Neural cell (in vitro differentiated cells): Measurements from ENCODE around the gene USP7. TPM values are rescaled to one million over a fixed set of nuclear protein-coding genes. Genes with fewer than 3 reads are reported as not detected.

Experiments used
- H2AFZ ChIP-seq: fragments of 200-600, 300-800 bp; sonication (generic), shearing (Covaris generic); 2 replicates; pipeline ENCODE4 v1.6.0; 2014; ENCODE audit warnings: low read depth, mild to moderate bottlenecking, antibody characterized with exemption, low read length, moderate library complexity
- H3F3A ChIP-seq: fragments of 200-600 bp; shearing (Covaris generic); 2 replicates; pipeline ENCODE4 v1.6.1; 2016; ENCODE audit warnings: mild to moderate bottlenecking, moderate library complexity, mixed read lengths, antibody characterized with exemption, low read length; ENCODE audit not compliant: insufficient read depth, poor library complexity, severe bottlenecking
- H3K27ac ChIP-seq: fragments of 200-600, 300-800 bp; sonication (generic), shearing (Covaris generic); 2 replicates; pipeline ENCODE4 v1.5.1; 2014; ENCODE audit warnings: mild to moderate bottlenecking, low read length, moderate library complexity
- H3K27me3 ChIP-seq: fragments of 300-800, 200-600 bp; sonication (generic), shearing (Covaris generic); 2 replicates; pipeline ENCODE4 v1.6.0; 2014; ENCODE audit warnings: mild to moderate bottlenecking, low read depth, low read length, moderate library complexity; ENCODE audit not compliant: insufficient read depth
- H3K36me3 ChIP-seq: fragments of 300-800, 200-600 bp; sonication (generic), shearing (Covaris generic); 2 replicates; pipeline ENCODE4 v1.5.1; 2014; ENCODE audit warnings: mild to moderate bottlenecking, antibody characterized with exemption, low read length, moderate library complexity; ENCODE audit not compliant: insufficient read depth
- H3K4me2 ChIP-seq: fragments of 300-800, 200-600 bp; sonication (generic), shearing (Covaris generic); 2 replicates; pipeline ENCODE4 v1.6.0; 2014; ENCODE audit warnings: mild to moderate bottlenecking, low read length
- H3K4me3 ChIP-seq: fragments of 300-800, 200-600 bp; sonication (generic), shearing (Covaris generic); 2 replicates; pipeline ENCODE4 v1.5.1; 2014; ENCODE audit warnings: mild to moderate bottlenecking, low read length, moderate library complexity
- H3K79me2 ChIP-seq: fragments of 200-600 bp; shearing (Covaris generic); replicated peaks from 2 replicates; pipeline ENCODE4 v1.6.0; 2014; ENCODE audit warnings: mild to moderate bottlenecking, low read length, moderate library complexity; ENCODE audit not compliant: insufficient read depth
- H3K9ac ChIP-seq: fragments of 300-800, 200-600 bp; sonication (generic), shearing (Covaris generic); 2 replicates; pipeline ENCODE4 v1.6.1; 2016; ENCODE audit warnings: mild to moderate bottlenecking, low read length, mixed read lengths
- H3K9me2 ChIP-seq: fragments of 200-600 bp; shearing (Covaris generic); 2 replicates; pipeline ENCODE4 v1.6.1; 2016; ENCODE audit warnings: mild to moderate bottlenecking, low read length, mixed read lengths; ENCODE audit not compliant: insufficient read depth
- H3K9me3 ChIP-seq: fragments of 200-600, 300-800 bp; sonication (generic), shearing (Covaris generic); 2 replicates; pipeline ENCODE4 v1.6.1; 2016; ENCODE audit warnings: mild to moderate bottlenecking, mixed run types, low read length, moderate library complexity, mixed read lengths
- H4K20me1 ChIP-seq: fragments of 200-600 bp; shearing (Covaris generic); 2 replicates; pipeline ENCODE4 v1.6.1; 2016; ENCODE audit warnings: mild to moderate bottlenecking, mixed run types; ENCODE audit not compliant: insufficient read depth
- CTCF ChIP-seq: fragments of 450-650 bp; IDR thresholded peaks from 2 replicates; pipeline ENCODE4 v1.5.1; 2014; ENCODE audit warnings: antibody characterized with exemption, mild to moderate bottlenecking, moderate library complexity; ENCODE audit not compliant: poor library complexity, severe bottlenecking
- EP300 ChIP-seq: fragments of 450-650 bp; conservative IDR thresholded peaks from 2 replicates; pipeline ENCODE4 v1.6.1; 2014; ENCODE audit warnings: antibody characterized with exemption, mild to moderate bottlenecking, moderate library complexity; ENCODE audit not compliant: poor library complexity, severe bottlenecking
- EZH2 ChIP-seq: fragments of 200-600, 300-800 bp; shearing (Covaris generic), sonication (generic); IDR thresholded peaks from 2 replicates; pipeline ENCODE4 v1.6.1; 2014; ENCODE audit warnings: antibody characterized with exemption, low read length, borderline replicate concordance, mild to moderate bottlenecking; ENCODE audit not compliant: insufficient read depth, poor library complexity, severe bottlenecking
- MXI1 ChIP-seq: fragments of 450-650 bp; conservative IDR thresholded peaks from 2 replicates; pipeline ENCODE4 v1.6.1; 2014; ENCODE audit warnings: antibody characterized with exemption, mild to moderate bottlenecking; ENCODE audit not compliant: poor library complexity, severe bottlenecking
- POLR2AphosphoS5 ChIP-seq: IDR thresholded peaks from 2 replicates; pipeline ENCODE4 v1.6.1; 2012
- RAD21 ChIP-seq: fragments of 450-650 bp; conservative IDR thresholded peaks from 2 replicates; pipeline ENCODE4 v1.6.1; 2014; ENCODE audit warnings: antibody characterized with exemption, mild to moderate bottlenecking, moderate library complexity
- SMC3 ChIP-seq: fragments of 450-650 bp; conservative IDR thresholded peaks from 2 replicates; pipeline ENCODE4 v1.6.1; 2014; ENCODE audit warnings: antibody characterized with exemption, mild to moderate bottlenecking, moderate library complexity; ENCODE audit not compliant: poor library complexity
- TAF1 ChIP-seq: IDR thresholded peaks from 2 replicates; pipeline ENCODE4 v1.6.1; 2012; ENCODE audit warnings: low read depth
- polyA plus RNA-seq: library from polyadenylated mRNA; depleted of rRNA; stranded (reverse); fragments of >200 nt; gene quantifications from 2 replicates; pipeline ENCODE4 v1.2.3, GENCODE V29; 2014
- TF ChIP-seq, protein P1 (sequence below): IDR thresholded peaks from 2 replicates; pipeline ENCODE4 v1.6.1; 2012; ENCODE audit warnings: borderline replicate concordance

USP7 gene
- polyA plus RNA-seq, 1 donor from 2014 or later: 52.5 TPM

DNA sequence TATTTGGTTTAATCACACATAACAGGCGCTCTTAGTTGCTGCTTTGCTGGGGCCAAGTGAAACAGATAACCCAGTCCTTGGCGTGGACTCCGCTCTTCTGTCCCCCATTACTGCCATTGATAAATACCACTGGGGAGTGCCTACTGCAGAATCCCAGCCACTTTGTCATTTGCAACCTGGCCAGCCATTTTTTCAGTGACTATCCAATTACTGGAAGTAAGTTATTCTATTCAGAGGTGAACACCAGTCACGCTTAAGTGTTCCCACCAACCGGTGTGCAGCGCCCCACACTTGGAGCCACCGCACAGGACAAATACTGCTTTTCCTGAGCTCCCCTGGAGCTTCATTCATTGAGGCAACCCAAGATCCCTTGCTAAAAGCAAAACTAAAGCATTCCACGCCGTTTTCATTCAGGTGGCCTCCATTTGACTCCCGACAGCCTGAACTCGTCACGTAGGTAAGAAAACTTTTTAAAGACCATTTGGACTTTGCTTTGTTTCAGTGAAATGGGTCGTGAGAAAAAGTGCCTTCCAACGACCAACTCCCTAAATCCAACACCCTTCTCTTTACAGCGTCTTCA, 1.8 kb downstream of the USP7 start:
- Histone ChIP-seq H3K36me3 (no peaks in the 10 kb centered on the region), H3K27ac (peak overlapping the region; percentile 52), H2AFZ (no peak overlapping the region), H3K9me3 (no peaks in the 10 kb centered on the region), H3K9me2 (no peaks in the 10 kb centered on the region), H3K27me3 (no peaks in the 10 kb centered on the region), H3K9ac (peak overlapping the region; percentile 82), H4K20me1 (peaks cover 54% of the 10 kb centered on the region), H3F3A (no peaks in the 10 kb centered on the region), H3K4me2 (peak overlapping the region; percentile 92), H3K4me3 (peak overlapping the region; percentile 80), H3K79me2 (peaks cover 58% of the 10 kb centered on the region)
- TF ChIP-seq POLR2AphosphoS5 (no peak), CTCF (no peak), EP300 (no peak), SMC3 (no peak), EZH2 (no peak), RAD21 (no peak), TAF1 (no peak), MXI1 (no peak)
- TF ChIP-seq, protein P1, sequence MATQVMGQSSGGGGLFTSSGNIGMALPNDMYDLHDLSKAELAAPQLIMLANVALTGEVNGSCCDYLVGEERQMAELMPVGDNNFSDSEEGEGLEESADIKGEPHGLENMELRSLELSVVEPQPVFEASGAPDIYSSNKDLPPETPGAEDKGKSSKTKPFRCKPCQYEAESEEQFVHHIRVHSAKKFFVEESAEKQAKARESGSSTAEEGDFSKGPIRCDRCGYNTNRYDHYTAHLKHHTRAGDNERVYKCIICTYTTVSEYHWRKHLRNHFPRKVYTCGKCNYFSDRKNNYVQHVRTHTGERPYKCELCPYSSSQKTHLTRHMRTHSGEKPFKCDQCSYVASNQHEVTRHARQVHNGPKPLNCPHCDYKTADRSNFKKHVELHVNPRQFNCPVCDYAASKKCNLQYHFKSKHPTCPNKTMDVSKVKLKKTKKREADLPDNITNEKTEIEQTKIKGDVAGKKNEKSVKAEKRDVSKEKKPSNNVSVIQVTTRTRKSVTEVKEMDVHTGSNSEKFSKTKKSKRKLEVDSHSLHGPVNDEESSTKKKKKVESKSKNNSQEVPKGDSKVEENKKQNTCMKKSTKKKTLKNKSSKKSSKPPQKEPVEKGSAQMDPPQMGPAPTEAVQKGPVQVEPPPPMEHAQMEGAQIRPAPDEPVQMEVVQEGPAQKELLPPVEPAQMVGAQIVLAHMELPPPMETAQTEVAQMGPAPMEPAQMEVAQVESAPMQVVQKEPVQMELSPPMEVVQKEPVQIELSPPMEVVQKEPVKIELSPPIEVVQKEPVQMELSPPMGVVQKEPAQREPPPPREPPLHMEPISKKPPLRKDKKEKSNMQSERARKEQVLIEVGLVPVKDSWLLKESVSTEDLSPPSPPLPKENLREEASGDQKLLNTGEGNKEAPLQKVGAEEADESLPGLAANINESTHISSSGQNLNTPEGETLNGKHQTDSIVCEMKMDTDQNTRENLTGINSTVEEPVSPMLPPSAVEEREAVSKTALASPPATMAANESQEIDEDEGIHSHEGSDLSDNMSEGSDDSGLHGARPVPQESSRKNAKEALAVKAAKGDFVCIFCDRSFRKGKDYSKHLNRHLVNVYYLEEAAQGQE: no peak

DNA sequence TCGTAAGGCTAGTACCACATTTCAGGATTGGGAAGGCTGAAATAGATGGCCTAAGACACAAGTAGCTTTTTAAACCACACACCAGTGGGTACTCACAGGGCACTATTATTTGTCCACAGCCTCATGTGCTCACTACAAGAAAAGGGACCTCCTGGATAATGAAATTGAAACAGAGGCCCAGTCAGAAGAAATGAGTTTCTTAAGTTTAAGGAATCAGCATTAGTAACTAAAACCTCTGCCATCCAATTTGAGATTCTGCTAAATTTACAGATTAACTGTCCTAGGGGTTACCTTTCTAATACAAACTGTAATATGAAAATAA, 3.0 kb downstream of the USP7 start:
- Histone ChIP-seq H3K4me2 (peak overlapping the region; percentile 10), H3K9ac (no peak overlapping the region), H3F3A (no peaks in the 10 kb centered on the region), H3K27me3 (no peaks in the 10 kb centered on the region), H3K27ac (no peak overlapping the region), H4K20me1 (peaks cover 63% of the 10 kb centered on the region), H3K4me3 (peak overlapping the region; percentile 80), H2AFZ (no peak overlapping the region), H3K79me2 (peaks cover 70% of the 10 kb centered on the region), H3K9me2 (no peaks in the 10 kb centered on the region), H3K9me3 (no peaks in the 10 kb centered on the region), H3K36me3 (no peaks in the 10 kb centered on the region)
- TF ChIP-seq EP300 (no peak), SMC3 (no peak), POLR2AphosphoS5 (no peak), RAD21 (no peak), TAF1 (no peak), MXI1 (no peak), CTCF (no peak), EZH2 (no peak)
- TF ChIP-seq, protein P1: no peak
